H1 (cell line): ENCODE results near the gene IFIT5.

Experiments
- ATF2 ChIP-seq: IDR thresholded peaks from 2 replicates; pipeline ENCODE4 v1.6.1; 2012; ENCODE audit warnings: low read length, inconsistent platforms
- EP300 ChIP-seq, 2 experiments: IDR thresholded peaks; 1 replicate in 1 of 2; 2 replicates in 1 of 2; pipeline ENCODE4 v1.6.1; 2011 to 2012; ENCODE audit warnings: low read depth in 2 of 2, low read length in 2 of 2, mild to moderate bottlenecking in 2 of 2, borderline replicate concordance in 1 of 2, inconsistent platforms in 1 of 2, moderate library complexity in 1 of 2
- GABPA ChIP-seq: IDR thresholded peaks from 2 replicates; pipeline ENCODE4 v1.6.1; 2011; ENCODE audit warnings: mild to moderate bottlenecking, low read length, moderate library complexity, borderline replicate concordance; ENCODE audit not compliant: insufficient read depth
- MAX ChIP-seq: IDR thresholded peaks from 2 replicates; pipeline ENCODE4 v1.6.1; 2012; ENCODE audit warnings: inconsistent platforms
- NRF1 ChIP-seq: IDR thresholded peaks from 2 replicates; pipeline ENCODE4 v1.6.1; 2011; ENCODE audit warnings: mild to moderate bottlenecking, low read depth, low read length, improper control_type of control experiment
- POLR2AphosphoS5 ChIP-seq: IDR thresholded peaks from 2 replicates; pipeline ENCODE4 v1.6.1; 2011; ENCODE audit warnings: low read depth, low read length
- RFX5 ChIP-seq: IDR thresholded peaks from 2 replicates; pipeline ENCODE4 v1.6.1; 2011; ENCODE audit warnings: low read depth, low read length, improper control_type of control experiment, borderline replicate concordance
- SIN3A ChIP-seq, 2 experiments: IDR thresholded peaks in 1 of 2; conservative IDR thresholded peaks in 1 of 2; 2 replicates each; pipeline ENCODE4 v1.6.1; 2011 to 2012; ENCODE audit warnings: low read length in 2 of 2, improper control_type of control experiment in 1 of 2, low read depth in 1 of 2, mild to moderate bottlenecking in 1 of 2
- SUZ12 ChIP-seq: fragments of 200-600 bp; sonication (generic); IDR thresholded peaks from 2 replicates; pipeline ENCODE4 v1.6.1; 2012; ENCODE audit warnings: mild to moderate bottlenecking, inconsistent platforms, low read length, moderate library complexity, mixed read lengths
- TAF1 ChIP-seq: IDR thresholded peaks from 2 replicates; pipeline ENCODE4 v1.6.1; 2011; ENCODE audit warnings: mild to moderate bottlenecking, low read depth, low read length
- TEAD4 ChIP-seq: IDR thresholded peaks from 2 replicates; pipeline ENCODE4 v1.6.1; 2012; ENCODE audit warnings: low read depth, low read length, inconsistent platforms, mixed read lengths
- YY1 ChIP-seq: IDR thresholded peaks from 2 replicates; pipeline ENCODE4 v1.6.1; 2011; ENCODE audit warnings: low read depth, mild to moderate bottlenecking, low read length
- TF ChIP-seq, protein P1 (sequence below), 3 experiments: IDR thresholded peaks; 1 replicate in 2 of 3; 2 replicates in 1 of 3; pipeline versions ENCODE4 v1.5.1 to v1.6.1; 2011; ENCODE audit warnings: low read length in 3 of 3, mild to moderate bottlenecking in 3 of 3, inconsistent platforms in 2 of 3, low read depth in 1 of 3, moderate library complexity in 1 of 3; ENCODE audit not compliant: insufficient read depth in 1 of 3; ENCODE audit errors: control extremely low read depth in 1 of 3

DNA sequence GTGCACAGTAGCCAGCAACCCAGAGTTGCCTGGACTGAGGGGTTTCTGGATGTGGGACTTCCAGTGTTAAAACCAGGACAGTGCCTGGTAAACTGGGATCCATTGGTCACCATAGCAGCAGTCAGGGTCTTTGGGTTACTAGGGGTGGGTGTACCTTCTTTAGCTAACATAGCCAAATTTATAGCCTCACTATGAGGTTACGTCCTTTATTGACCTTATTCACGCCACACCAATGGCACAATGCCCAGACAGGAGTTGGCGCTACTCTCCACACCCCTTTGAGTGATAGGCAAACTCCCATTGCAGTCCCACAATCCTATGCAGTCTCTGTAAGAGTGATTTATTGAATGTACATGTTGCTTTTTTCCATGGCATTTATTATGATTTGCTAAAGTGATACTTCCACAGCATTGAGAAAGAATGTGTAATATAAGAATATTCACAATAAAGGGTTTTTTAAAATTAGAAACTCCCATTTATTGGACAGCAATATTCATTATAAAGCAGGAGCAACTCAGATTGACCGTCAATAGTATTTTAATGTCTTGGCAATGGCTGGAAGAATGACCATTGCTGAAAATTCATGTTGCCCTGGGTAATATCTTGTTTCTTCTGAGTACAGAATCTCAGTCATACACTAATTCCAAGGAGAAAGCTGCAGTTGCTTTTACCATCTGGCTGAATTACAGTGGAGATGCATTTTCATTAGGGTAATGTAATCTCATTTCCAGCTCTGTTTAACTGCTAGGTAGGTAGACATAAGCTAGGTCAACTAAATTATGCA lies 26.1 kb downstream of the IFIT5 start:
- TF ChIP-seq, protein P1, sequence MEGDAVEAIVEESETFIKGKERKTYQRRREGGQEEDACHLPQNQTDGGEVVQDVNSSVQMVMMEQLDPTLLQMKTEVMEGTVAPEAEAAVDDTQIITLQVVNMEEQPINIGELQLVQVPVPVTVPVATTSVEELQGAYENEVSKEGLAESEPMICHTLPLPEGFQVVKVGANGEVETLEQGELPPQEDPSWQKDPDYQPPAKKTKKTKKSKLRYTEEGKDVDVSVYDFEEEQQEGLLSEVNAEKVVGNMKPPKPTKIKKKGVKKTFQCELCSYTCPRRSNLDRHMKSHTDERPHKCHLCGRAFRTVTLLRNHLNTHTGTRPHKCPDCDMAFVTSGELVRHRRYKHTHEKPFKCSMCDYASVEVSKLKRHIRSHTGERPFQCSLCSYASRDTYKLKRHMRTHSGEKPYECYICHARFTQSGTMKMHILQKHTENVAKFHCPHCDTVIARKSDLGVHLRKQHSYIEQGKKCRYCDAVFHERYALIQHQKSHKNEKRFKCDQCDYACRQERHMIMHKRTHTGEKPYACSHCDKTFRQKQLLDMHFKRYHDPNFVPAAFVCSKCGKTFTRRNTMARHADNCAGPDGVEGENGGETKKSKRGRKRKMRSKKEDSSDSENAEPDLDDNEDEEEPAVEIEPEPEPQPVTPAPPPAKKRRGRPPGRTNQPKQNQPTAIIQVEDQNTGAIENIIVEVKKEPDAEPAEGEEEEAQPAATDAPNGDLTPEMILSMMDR (IDR thresholded peaks at IDR 0.05; ENCODE audit: control extremely low read depth in 1 of 3, insufficient read depth in 1 of 3, low read depth in 1 of 3, low read length in 3 of 3) = no peak
- no peak for TF ChIP-seq TAF1
- no peak for TF ChIP-seq EP300 (IDR thresholded peaks at IDR 0.05; ENCODE audit: borderline replicate concordance in 1 of 2, low read depth in 2 of 2, low read length in 2 of 2)
- TF ChIP-seq SIN3A (conservative IDR thresholded peaks at IDR 0.05 in 1 of 2, IDR thresholded peaks at IDR 0.05 in 1 of 2; ENCODE audit: low read depth in 1 of 2, low read length in 2 of 2) = no peak
- TF ChIP-seq RFX5 = no peak
- TF ChIP-seq NRF1 = no peak
- TF ChIP-seq ATF2 = no peak
- no peak for TF ChIP-seq SUZ12
- TF ChIP-seq POLR2AphosphoS5 = no peak
- no peak for TF ChIP-seq TEAD4
- no peak for TF ChIP-seq GABPA
- no peak for TF ChIP-seq MAX
- TF ChIP-seq YY1 = no peak
